GM21423 (cell line): ENCODE results near the gene ZMYM2.
A peak's percentile ranks its signal among the peaks of the same experiment; 100 is the strongest.
"Not testable (repeated sequence)": the region's sequence is repeated elsewhere in the genome, so short reads cannot be mapped to it uniquely, and the experiment has no call there.

Source experiments
- ATAC-seq: cut with Tn5 transposase; IDR thresholded peaks from one replicate; pipeline ENCODE4 v1.9.1; 2021; ENCODE audit warnings: mild to moderate bottlenecking, moderate library complexity; ENCODE audit not compliant: unreplicated experiment

The ZMYM2 gene

GRCh38 chr13:19958155-19959111 is at the start of gene ZMYM2:
Gene ZMYM2, plus strand, starts transcription at chr13:19958727. Its CDS starts 34,346 bp downstream, at chr13:19993073.
- ATAC-seq = peak; percentile 78

GRCh38 chr13:19910336-19911072 is 48.0 kb upstream of the ZMYM2 start:
- ATAC-seq = no peak

- ATAC-seq = no peak
Observed at GRCh38 chr13:19927117-19927748, 31.3 kb upstream of the ZMYM2 start.

GRCh38 chr13:19940106-19940505 is 18.4 kb upstream of the ZMYM2 start:
- no peak for ATAC-seq

- no peak for ATAC-seq
Observed at GRCh38 chr13:19950374-19950773, 8.2 kb upstream of the ZMYM2 start.

GRCh38 chr13:19952850-19953249 is 5.7 kb upstream of the ZMYM2 start:
- ATAC-seq = no peak

GRCh38 chr13:19955873-19956559 is 2.5 kb upstream of the ZMYM2 start:
- no peak for ATAC-seq

GRCh38 chr13:19957320-19958154 is 990 bp upstream of the ZMYM2 start:
- ATAC-seq = peak; percentile 5

GRCh38 chr13:19959141-19959830 is 759 bp downstream of the ZMYM2 start:
- ATAC-seq = peak; percentile 11

- peak; percentile 37 for ATAC-seq
Observed at GRCh38 chr13:19959831-19960652, 1.5 kb downstream of the ZMYM2 start.

- ATAC-seq = no peak
Observed at GRCh38 chr13:19960653-19960976, 2.1 kb downstream of the ZMYM2 start.

- no peak for ATAC-seq
Observed at GRCh38 chr13:19961489-19961888, 3.0 kb downstream of the ZMYM2 start.

GRCh38 chr13:19961924-19962323 is 3.4 kb downstream of the ZMYM2 start:
- ATAC-seq = no peak

GRCh38 chr13:19962894-19963293 is 4.4 kb downstream of the ZMYM2 start:
- ATAC-seq = no peak

GRCh38 chr13:19967621-19968020 is 9.1 kb downstream of the ZMYM2 start:
- no peak for ATAC-seq

GRCh38 chr13:19974498-19975009 is 16.0 kb downstream of the ZMYM2 start:
- ATAC-seq = not testable (repeated sequence)

- ATAC-seq = no peak
Observed at GRCh38 chr13:19978831-19979437, 20.4 kb downstream of the ZMYM2 start.

- no peak for ATAC-seq
Observed at GRCh38 chr13:19981685-19982238, 23.2 kb downstream of the ZMYM2 start.
